Measurements from ENCODE around the gene SDS.

GRCh38 chr12:113400362-113400761 is 3.3 kb downstream of the SDS start:
- no peak for TF ChIP-seq CTCF (IDR thresholded peaks at IDR 0.05; ENCODE audit: borderline replicate concordance, extremely low read depth, low read length, poor library complexity, severe bottlenecking)
- no peak for TF ChIP-seq EZH2 (IDR thresholded peaks at IDR 0.05; ENCODE audit: borderline replicate concordance, low read depth, low read length, severe bottlenecking)
